ENCODE results near the gene SLC8B1. TPM values are rescaled to one million over a fixed set of nuclear protein-coding genes. Genes with fewer than 3 reads are reported as not detected.
"Not testable (repeated sequence)": the region's sequence is repeated elsewhere in the genome, so short reads cannot be mapped to it uniquely, and the experiment has no call there.

SLC8B1 gene
- total and polyA plus RNA-seq, 9 donors, result 36.9 to 117 (median 76.2) TPM

DNA sequence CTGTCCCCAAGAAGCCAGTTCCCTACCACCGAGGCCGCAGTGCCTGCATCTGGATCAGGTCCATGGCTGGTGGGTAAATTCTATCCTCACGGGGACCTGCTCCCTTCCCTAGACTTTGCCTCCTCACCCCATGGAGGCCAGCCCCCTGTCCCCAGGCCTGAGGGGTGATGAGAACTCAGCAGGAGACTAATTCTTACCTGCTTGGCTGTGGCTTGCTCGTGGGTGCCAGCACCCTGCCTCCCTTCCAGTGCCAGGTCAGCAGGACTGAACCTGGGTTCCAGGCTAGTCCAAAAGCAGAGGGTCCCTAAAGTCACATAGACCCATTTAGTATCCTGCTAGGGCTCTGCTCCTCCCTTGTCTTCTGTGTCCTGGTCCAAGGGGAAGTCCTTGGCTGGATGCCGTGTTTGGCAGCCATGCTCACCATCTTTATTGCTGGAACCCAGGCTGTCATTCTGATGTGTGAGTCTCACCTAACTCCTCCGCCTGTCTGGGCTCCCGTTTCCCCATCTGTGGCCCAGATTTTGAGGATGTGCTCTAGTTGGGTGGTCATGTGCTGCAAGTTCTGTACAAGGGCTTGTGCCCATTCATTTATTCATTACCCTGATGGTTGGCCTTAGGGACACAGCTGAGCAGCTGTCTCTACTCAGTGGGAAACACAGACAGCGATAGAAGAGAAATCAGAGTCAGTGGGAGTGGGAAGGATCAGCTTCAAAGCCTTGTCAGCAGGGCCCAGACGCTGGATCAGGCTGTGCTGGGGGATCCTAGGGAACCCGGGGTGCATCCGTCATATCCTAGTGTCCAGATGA lies 24.4 kb upstream of the SLC8B1 start:
- TF ChIP-seq POLR2A (IDR thresholded peaks at IDR 0.05), result no peak
- H3K27me3 ChIP-seq, result no peaks in the 10 kb centered on the region
- no peaks in the 10 kb centered on the region for H3K36me3 ChIP-seq
- DNase-seq, result peak; percentile 65 to 79 (median 78)
- WGBS, 3 donors, result 7 to 10% (median 9%) methylated on average over 11 of the region's 11 CpGs
- H3K4me3 ChIP-seq, result peak overlapping the region; percentile 82
- intact Hi-C loops (cut with DNase I), result loop anchor here in 2 of 4 donors (5.0 kb wide), 2 partner anchors 162 to 172 kb away; partner anchors contain the start of genes DDX54 (in 1 of the 2) and RITA1 (in 1 of the 2)
- peak overlapping the region; percentile 61 to 84 for H3K27ac ChIP-seq
- H3K4me1 ChIP-seq (ENCODE audit: insufficient read depth), result peaks cover 13% of the 10 kb centered on the region
- no peaks in the 10 kb centered on the region for H3K9me3 ChIP-seq

- intact Hi-C loops (cut with DNase I), result loop anchor here in 2 of 4 donors (5.0 kb wide), 2 partner anchors 161 to 171 kb away; partner anchors contain the start of genes DDX54 (in 1 of the 2) and RITA1 (in 1 of the 2)
- DNase-seq, result peak; percentile 96 to 97 (median 96)
- no peaks in the 10 kb centered on the region for H3K36me3 ChIP-seq
- peaks cover 13% of the 10 kb centered on the region for H3K4me1 ChIP-seq (ENCODE audit: insufficient read depth)
- TF ChIP-seq CTCF (IDR thresholded peaks at IDR 0.05) (peak in 1 of 3 donors; percentile 7), POLR2A (IDR thresholded peaks at IDR 0.05) (peak; percentile 55), EP300 (IDR thresholded peaks at IDR 0.05) (peak; percentile 51)
- WGBS, 3 donors, result 0 to 1% (median 1%) methylated on average over 50 to 67 of the region's 67 CpGs
- peak within 1 kb of the TSS; percentile 61 to 84 for H3K27ac ChIP-seq
- H3K9me3 ChIP-seq, result no peaks in the 10 kb centered on the region
- H3K27me3 ChIP-seq, result no peaks in the 10 kb centered on the region
- H3K4me3 ChIP-seq, result peak within 1 kb of the TSS; percentile 82
Measured at GRCh38 chr12:113358381-113359132, 23.6 kb upstream of the SLC8B1 start, which contains the start of gene PLBD2. Gene PLBD2 (plus strand): TSS chr12:113358587. CDS start chr12:113358601, 14 bp downstream.

DNA sequence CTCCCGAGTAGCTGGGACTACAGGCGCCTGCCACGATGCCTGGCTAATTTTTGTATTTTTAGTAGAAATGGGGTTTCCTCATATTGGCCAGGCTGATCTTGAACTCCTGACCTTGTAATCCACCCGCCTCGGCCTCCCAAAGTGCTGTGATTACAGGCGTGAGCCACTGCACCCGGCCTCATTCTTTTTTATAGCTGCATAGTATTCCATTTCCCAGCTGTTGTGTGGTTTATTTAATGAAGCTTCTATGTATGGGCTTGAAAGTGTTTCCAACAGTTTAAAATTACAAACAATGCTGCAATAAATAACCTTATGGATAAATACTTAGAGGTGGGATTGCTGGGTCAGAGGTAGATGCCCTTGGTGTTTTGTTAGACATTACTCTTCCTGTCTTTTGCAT lies 19.3 kb upstream of the SLC8B1 start:
- H3K4me1 ChIP-seq (ENCODE audit: insufficient read depth); H3K36me3 ChIP-seq; DNase-seq; intact Hi-C loops (cut with DNase I); H3K4me3 ChIP-seq; H3K9me3 ChIP-seq; H3K27me3 ChIP-seq: not testable (repeated sequence)
- H3K27ac ChIP-seq, result peak overlapping the region in 1 of 2 donors; percentile 84
- 68 to 81% (median 72%) methylated on average over 7 of the region's 7 CpGs for WGBS, 3 donors

- H3K27ac ChIP-seq, result no peak overlapping the region
- intact Hi-C loops (cut with DNase I), result no loop called here
- TF ChIP-seq CTCF (IDR thresholded peaks at IDR 0.05) (no peak), POLR2A (IDR thresholded peaks at IDR 0.05) (no peak), EP300 (IDR thresholded peaks at IDR 0.05) (no peak)
- no peaks in the 10 kb centered on the region for H3K36me3 ChIP-seq
- H3K4me3 ChIP-seq, result no peak overlapping the region
- peaks cover 9% of the 10 kb centered on the region for H3K4me1 ChIP-seq (ENCODE audit: insufficient read depth)
- DNase-seq, result no peak
- no peaks in the 10 kb centered on the region for H3K9me3 ChIP-seq
- H3K27me3 ChIP-seq, result no peaks in the 10 kb centered on the region
Measured at GRCh38 chr12:113351089-113351488, 16.2 kb upstream of the SLC8B1 start.

GRCh38 chr12:113348849-113349536 lies 14.1 kb upstream of the SLC8B1 start:
- no peak for TF ChIP-seq EP300 (IDR thresholded peaks at IDR 0.05)
- no peak for TF ChIP-seq CTCF (IDR thresholded peaks at IDR 0.05)
- no peak for TF ChIP-seq POLR2A (IDR thresholded peaks at IDR 0.05)
- Histone ChIP-seq H3K4me1 (ENCODE audit: insufficient read depth) (peaks cover 6% of the 10 kb centered on the region), H3K27ac (peak overlapping the region in 1 of 2 donors; percentile 52), H3K9me3 (no peaks in the 10 kb centered on the region), H3K4me3 (no peak overlapping the region), H3K36me3 (no peaks in the 10 kb centered on the region), H3K27me3 (no peaks in the 10 kb centered on the region)
- DNase-seq, result peak in 4 of 5 donors; percentile 46 to 62 (median 50)
- intact Hi-C loops (cut with DNase I), result no loop called here
- 8 to 21% (median 11%) methylated on average over 19 of the region's 19 CpGs for WGBS, 3 donors
